Endothelial cell (in vitro differentiated cells): ENCODE data around the gene SMIM14. TPM values are rescaled to one million over a fixed set of nuclear protein-coding genes. Genes with fewer than 3 reads are reported as not detected.
"Not testable (repeated sequence)": the region's sequence is repeated elsewhere in the genome, so short reads cannot be mapped to it uniquely, and the experiment has no call there.

ENCODE experiments used
- DNase-seq: peaks from one replicate; pipeline ENCODE4 v3.0.0; 2021; ENCODE audit warnings: low spot score
- H3K27ac Mint-ChIP-seq: one replicate; pipeline ENCODE4 v1.8.0; 2021; ENCODE audit warnings: mixed read lengths, inconsistent platforms; ENCODE audit not compliant: unreplicated experiment
- H3K27me3 Mint-ChIP-seq: one replicate; pipeline ENCODE4 v1.8.0; 2021; ENCODE audit warnings: mild to moderate bottlenecking, moderate library complexity, mixed read lengths, inconsistent platforms; ENCODE audit not compliant: unreplicated experiment
- H3K36me3 Mint-ChIP-seq: one replicate; pipeline ENCODE4 v1.8.0; 2021; ENCODE audit warnings: mild to moderate bottlenecking, low read depth, mixed read lengths, inconsistent platforms; ENCODE audit not compliant: unreplicated experiment
- H3K4me1 Mint-ChIP-seq: one replicate; pipeline ENCODE4 v1.8.0; 2021; ENCODE audit warnings: mild to moderate bottlenecking, mixed read lengths, inconsistent platforms; ENCODE audit not compliant: unreplicated experiment
- H3K4me3 Mint-ChIP-seq: one replicate; pipeline ENCODE4 v1.8.0; 2021; ENCODE audit warnings: mild to moderate bottlenecking, mixed read lengths, inconsistent platforms; ENCODE audit not compliant: unreplicated experiment
- H3K9me3 Mint-ChIP-seq: one replicate; pipeline ENCODE4 v1.8.0; 2021; ENCODE audit warnings: mixed read lengths, inconsistent platforms; ENCODE audit not compliant: unreplicated experiment
- CTCF ChIP-seq: fragments of 200-600 bp; sonication (generic); IDR thresholded peaks from one replicate; pipeline ENCODE4 v1.5.0; 2021; ENCODE audit warnings: antibody characterized with exemption; ENCODE audit not compliant: unreplicated experiment
- total RNA-seq: library from RNA; stranded (reverse); fragmentation: NEBNext Ultra II Directional; extraction: Animal tissue kit (Norgen Biotek cat#: 25700); gene quantifications from one replicate; pipeline ENCODE4 v1.2.1, GENCODE V29; 2021; ENCODE audit not compliant: unreplicated experiment

SMIM14 gene
- total RNA-seq, 1 donor from 2014 or later: 19.4 TPM

- H3K27me3 Mint-ChIP-seq: peaks cover 2% of the 10 kb centered on the region
Measured at GRCh38 chr4:39559626-39560025, 79.0 kb downstream of the SMIM14 start.

GRCh38 chr4:39555472-39555871, 83.2 kb downstream of the SMIM14 start:
- H3K9me3 Mint-ChIP-seq: no peaks in the 10 kb centered on the region
- H3K4me3 Mint-ChIP-seq: no peak overlapping the region
- no peak overlapping the region for H3K27ac Mint-ChIP-seq
- no peak for TF ChIP-seq CTCF
- H3K27me3 Mint-ChIP-seq: peaks cover 2% of the 10 kb centered on the region
- H3K4me1 Mint-ChIP-seq: peaks cover 10% of the 10 kb centered on the region
- no peak for DNase-seq
- H3K36me3 Mint-ChIP-seq: peaks cover 4% of the 10 kb centered on the region

More at GRCh38 chr4:39559626-39560025, 79.0 kb downstream of the SMIM14 start:
- Mint-ChIP-seq H3K36me3 (peaks cover 9% of the 10 kb centered on the region), H3K4me1 (peaks cover 15% of the 10 kb centered on the region), H3K4me3 (no peak overlapping the region), H3K27ac (peak overlapping the region; percentile 98), H3K9me3 (no peaks in the 10 kb centered on the region)
- no peak for DNase-seq
- TF ChIP-seq CTCF: no peak

GRCh38 chr4:39548425-39549067, 90.1 kb downstream of the SMIM14 start:
- H3K9me3 Mint-ChIP-seq: no peaks in the 10 kb centered on the region
- no peak overlapping the region for H3K27ac Mint-ChIP-seq
- no peaks in the 10 kb centered on the region for H3K27me3 Mint-ChIP-seq
- TF ChIP-seq CTCF: no peak
- peaks cover 4% of the 10 kb centered on the region for H3K36me3 Mint-ChIP-seq
- no peak overlapping the region for H3K4me3 Mint-ChIP-seq
- no peak for DNase-seq
- no peaks in the 10 kb centered on the region for H3K4me1 Mint-ChIP-seq

GRCh38 chr4:39544580-39545315, 93.9 kb downstream of the SMIM14 start:
- Mint-ChIP-seq H3K4me1 (no peaks in the 10 kb centered on the region), H3K9me3 (no peaks in the 10 kb centered on the region), H3K4me3 (no peak overlapping the region), H3K36me3 (no peaks in the 10 kb centered on the region), H3K27ac (no peak overlapping the region), H3K27me3 (no peaks in the 10 kb centered on the region)
- DNase-seq: no peak
- no peak for TF ChIP-seq CTCF

GRCh38 chr4:39544080-39544479, 94.6 kb downstream of the SMIM14 start:
- not testable (repeated sequence) for DNase-seq, H3K4me3 Mint-ChIP-seq, H3K27ac Mint-ChIP-seq, H3K27me3 Mint-ChIP-seq, H3K36me3 Mint-ChIP-seq, H3K9me3 Mint-ChIP-seq, H3K4me1 Mint-ChIP-seq
